GM23248 (cell line): ENCODE measurements around the gene PTGER3.

Experiments used
- EZH2 ChIP-seq: fragments of 200-600 bp; sonication (generic); IDR thresholded peaks from 2 replicates; pipeline ENCODE4 v1.6.1; 2018; ENCODE audit warnings: antibody characterized with exemption, mild to moderate bottlenecking; ENCODE audit not compliant: insufficient read depth, poor library complexity, severe bottlenecking
- EZH2phosphoT487 ChIP-seq: fragments of 200-600 bp; sonication (generic); IDR thresholded peaks from 2 replicates; pipeline ENCODE4 v1.6.1; 2018; ENCODE audit warnings: antibody characterized with exemption, moderate library complexity, mild to moderate bottlenecking, low read depth; ENCODE audit not compliant: insufficient read depth

- TF ChIP-seq EZH2, result no peak
- TF ChIP-seq EZH2phosphoT487, result no peak
Measured at GRCh38 chr1:70945676-70946075, 101.9 kb downstream of the PTGER3 start.
